Activated T-helper 9 cell treated with anti-CD3 and anti-CD28 coated beads, Interleukin-2, amount 50 U/mL, for 16 hours (primary cell): ENCODE measurements around the gene GNAO1.

Experiments
- DNase-seq: peaks from one replicate; pipeline ENCODE4 v3.0.0-alpha.2; 2020; ENCODE audit warnings: low read depth

Gene GNAO1

DNA sequence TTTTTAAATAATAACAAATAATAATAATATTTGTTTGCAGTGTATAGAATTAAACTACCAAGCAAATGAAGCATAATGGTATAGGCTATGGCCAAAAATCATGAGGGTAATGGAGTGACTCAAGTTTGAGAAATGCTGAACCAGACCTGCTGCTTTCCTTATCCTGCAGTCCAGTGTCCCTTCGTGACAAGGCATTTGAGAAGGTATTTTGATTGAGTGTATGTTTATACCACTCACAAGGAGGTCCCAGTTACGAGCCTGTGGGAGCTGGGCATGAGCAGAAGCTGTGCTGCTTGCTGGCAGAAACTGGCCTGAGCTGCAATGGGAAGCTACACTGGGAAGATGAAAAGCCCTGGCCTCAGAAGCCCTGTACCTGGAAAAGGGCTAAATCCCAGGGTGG, 50.3 kb downstream of the GNAO1 start:
- no peak for DNase-seq

DNA sequence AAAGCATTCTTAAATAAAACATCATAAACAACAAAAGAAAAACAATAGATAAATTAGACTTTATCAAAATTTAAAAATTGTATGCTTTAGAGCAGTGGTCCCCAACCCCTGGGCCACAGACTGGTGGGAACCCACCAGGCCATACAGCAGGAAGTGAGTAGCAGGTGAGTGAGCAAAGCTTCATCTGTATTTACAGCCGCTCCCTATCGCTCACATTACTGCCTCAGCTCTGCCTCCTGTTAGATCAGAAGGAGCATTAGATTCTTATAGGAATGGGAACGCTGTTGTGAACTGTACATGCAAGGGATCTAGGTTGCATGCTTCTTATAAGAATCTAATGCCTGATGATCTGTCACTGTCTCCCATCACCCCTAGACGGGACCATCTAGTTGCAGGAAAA, 51.5 kb downstream of the GNAO1 start:
- no peak for DNase-seq

DNA sequence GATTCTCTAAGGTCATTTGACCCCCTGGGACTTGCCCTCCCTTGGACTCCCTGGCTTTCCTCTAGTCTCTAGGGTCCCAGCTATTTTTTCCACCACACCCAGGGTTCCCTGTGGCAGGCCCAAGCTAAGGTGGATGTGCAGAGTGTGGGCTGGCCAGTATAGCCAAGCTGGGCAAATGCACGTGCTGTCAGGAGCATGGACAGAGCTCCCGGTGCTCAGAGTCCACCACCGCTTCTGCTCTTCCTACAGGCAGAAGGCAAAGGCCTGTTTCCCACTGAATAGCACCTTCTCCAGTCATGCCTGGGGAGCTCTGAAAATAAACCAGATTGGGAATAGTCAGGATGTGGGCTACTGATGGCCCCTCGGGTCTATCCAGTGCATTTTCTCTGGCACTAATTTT, 53.3 kb downstream of the GNAO1 start:
- DNase-seq: no peak

DNA sequence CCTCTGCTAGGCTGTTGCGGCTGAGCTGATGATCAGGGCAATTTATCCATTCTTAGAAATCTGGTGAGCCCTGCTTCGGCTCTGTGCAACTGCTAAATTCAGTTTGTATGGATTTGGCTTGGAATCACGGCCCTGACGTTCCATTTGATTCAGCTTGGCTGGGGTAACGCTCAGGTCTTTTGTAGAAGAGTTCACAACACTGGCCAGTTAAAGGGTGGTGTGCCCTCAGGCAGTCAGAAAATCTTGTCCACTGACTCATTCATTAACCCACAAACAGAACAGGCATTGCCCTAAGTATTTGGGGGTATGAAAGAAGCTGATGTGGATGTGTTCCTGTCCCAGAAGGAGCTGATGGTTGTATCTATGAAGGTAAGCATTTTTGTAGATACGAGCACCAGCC, 53.9 kb downstream of the GNAO1 start:
- no peak for DNase-seq

DNA sequence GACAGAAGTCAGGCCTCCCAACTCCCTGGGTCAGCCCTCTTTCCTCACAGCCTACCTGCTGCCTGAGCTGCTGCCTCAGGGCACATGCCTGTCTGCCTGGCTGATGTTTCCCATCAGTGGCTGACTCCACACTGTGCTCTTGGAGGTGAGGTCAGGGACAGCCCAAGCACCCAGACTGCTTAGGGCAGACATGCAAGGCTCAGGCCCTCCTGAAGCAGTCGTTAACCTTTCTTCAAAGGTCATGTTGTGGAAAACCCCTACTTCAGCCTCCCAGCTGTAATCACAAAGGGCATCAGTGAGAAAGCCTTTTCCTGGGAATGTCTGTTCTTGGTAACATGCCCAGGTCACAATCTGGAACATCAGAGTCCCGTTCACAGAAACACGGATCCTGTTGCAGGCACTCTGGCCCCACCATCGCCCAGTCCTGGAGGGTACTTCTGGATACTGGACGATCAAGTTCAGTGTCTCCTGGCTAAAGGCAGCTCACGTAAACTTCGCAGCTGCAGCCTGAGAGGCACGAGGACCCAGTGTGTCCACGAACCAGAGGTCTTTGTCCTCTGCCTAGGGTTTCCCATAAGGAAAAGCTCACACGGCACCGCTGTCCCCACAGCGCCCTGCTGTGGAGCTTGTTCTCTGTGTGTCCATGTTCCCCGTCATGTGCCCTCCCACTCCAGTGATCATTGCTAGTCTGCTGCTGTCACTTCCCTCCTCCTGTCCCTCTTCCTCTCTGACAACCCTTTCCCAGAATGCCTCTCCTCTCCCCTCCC, 54.9 kb downstream of the GNAO1 start:
- DNase-seq: no peak

DNA sequence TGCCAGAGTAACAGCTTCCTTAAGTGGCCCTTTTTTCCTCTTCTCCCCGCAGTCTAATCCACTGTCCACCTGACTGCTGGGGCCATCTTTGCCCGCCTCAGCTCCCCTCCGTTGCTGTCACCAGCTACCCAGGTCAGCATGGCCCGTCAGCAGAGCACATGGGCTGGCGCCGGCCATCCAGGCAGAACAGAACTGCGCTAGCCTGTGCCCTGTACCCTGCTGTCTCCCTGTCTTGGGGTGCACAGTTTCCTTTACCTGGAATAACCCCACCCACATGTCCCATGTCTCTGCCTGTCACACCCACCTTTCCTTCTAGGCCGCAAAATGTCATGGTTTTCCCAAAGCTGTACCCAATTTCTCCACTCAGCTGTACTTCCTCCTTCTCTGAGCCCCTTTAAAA, 55.7 kb downstream of the GNAO1 start:
- DNase-seq: no peak

DNA sequence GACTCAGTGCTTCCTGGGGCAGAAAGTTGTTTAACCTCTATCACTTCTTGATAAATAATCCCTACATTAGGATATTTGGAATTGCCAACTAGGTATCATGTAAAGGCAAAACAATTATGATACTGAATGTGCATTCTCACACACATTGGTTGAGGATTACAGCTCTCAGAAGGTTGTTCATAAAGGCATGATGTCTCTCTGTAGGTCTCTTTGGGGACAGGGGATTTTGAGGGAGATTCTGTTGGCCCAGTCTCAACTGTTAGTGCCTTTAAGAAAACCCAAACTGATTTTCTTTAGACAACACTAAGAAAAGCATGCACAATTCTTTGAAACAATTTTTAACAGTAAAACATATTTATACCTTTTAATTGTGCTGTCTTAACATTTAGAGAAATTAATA, 56.5 kb downstream of the GNAO1 start:
- DNase-seq: no peak

DNA sequence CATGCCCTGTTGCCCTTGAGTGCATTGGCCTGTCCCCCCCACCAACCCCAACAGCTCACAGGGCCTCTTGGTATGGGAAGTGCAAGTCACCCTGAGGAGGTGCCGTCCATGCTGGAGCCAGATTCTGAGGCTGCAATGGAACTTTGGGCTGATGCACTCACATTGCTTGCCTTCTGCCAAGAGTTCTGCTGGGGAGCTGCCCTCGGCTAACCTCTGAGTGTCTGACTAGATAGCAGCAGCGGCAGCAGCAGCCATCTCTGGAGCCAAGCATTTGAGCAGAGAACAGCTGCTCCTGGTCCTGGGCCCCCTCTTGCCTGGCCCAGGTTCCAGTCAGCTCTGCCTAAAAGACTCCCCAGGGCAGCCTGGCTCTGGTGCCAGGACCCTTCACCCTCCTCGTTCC, 61.5 kb downstream of the GNAO1 start:
- no peak for DNase-seq

DNA sequence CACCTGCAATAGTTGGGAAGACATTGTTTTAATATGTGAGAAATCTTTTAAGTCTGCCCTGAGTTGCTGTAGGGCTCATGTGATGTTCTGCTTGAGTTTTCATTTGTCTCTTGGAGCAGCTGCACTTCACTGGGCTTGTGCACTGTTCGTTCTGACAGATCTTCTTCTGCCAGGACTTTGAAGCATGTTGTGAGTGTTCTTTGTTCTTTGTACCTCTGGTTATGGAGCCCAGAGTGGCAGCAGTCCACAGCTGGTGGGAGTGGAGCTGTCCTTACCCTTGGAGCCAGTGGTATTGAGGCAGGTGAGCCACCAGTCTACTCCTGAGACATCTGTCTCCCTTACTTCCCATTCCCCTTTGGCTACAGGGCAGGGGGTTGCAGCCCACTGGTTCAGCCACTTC, 64.6 kb downstream of the GNAO1 start:
- DNase-seq: no peak

DNA sequence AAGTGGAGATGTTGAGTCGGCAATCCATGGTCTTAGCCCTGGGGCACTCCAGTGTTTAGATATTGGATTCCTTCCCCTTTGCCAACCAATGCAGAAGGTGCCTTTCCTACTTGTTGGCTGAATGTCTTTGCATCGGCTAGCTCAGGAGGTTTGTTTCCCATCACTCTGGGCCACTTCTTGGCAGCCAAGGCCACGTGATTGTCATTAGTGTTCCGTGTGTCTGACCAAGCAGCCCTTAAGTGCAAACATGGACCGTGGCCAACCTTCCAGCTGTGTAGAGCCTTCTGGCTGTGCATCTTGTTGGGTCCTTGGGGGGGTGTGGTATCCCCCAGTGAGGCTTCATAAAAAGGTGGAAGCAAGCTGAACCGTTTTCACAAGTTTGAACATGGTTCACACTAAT, 66.0 kb downstream of the GNAO1 start:
- no peak for DNase-seq

DNA sequence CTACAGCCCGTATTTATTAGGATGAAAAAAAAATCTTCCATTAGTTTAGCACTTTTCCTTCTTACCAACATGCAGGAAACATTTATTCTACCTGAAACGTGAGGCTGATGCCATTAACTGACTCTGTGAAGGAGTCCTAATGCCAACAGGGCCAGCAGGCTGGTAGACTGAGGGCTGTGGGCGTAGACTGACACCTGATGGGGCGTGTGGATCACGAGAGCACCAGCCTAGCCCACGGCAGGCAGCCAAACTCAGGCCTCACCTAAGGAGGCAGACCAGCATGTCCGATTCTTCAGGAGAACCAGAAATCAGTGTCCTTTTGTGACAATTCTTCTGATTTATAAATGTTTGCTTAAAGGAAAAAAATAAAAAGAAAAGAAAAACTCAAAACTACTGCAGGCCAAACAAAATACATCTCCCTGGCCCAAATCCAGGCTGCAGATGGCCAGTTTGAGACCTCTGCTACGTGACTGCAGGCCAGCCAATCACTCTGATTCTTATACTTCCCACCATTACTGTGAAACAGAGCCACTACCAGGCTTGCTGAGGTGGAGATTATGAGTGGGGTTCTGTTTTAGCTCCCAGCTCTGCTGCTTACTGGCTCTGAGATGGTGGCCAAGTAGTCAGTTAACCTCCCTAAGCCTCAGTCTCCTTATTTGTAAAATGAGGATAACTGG, 66.5 kb downstream of the GNAO1 start:
- no peak for DNase-seq

DNA sequence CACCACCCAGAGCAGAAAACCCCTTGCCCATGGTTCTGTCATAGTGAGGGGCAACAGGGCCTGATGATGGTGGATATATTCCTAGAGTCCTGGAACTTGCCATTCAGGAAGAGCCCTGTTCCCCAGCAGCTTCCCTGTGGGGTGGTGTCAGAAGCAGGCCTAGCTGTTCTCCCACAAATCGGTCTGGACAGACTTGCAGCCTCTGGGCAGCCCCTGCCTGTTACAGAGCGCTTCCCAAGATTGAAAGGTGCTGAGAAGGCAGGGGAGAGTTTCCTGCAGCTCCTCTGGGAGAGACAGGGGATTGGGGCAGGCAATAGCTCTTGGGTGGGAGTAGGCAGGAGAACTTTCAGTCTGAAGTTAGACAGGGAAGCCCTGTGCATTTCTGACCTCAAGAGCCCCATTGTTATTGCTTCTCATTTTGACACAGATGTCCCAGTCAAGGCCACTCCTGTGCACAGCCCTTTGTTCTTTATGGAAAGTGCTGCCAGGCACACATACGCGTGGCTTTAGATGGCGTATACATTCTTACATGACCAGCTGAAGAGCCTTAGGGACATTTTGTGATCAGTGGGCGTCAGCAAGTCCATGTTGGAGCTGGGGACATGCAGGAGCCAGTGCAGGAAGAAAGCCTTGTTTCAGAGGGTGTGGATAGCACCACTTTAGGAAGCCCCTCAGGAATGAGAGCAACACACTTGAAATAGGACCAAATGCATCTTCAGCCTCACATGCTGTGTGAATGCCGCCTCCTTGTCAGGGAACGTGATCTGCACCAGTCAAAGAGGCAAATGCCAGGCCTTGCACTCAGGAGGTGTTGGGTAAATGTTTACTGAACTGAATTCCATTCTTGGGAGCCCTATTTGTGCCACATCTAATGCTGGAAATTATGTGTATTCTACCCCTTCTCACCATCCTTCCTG, 67.5 kb downstream of the GNAO1 start:
- no peak for DNase-seq

DNA sequence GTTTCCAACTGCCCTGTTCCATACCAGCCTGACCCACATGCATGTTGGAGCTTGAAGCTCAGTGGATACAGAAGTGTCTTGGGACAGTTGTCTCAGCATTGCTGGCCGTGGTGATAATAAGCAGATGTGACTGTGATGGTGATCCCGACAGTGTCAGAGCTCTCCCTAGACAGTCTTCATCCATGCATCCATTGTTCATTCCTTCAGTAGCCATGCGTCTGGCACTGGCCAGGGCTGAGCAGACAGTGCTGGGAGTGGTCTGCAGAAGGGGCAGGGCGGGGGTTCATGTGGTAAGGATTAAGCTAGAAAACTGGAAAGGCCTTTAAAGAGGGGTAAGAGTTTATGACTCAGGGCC, 68.1 kb downstream of the GNAO1 start:
- no peak for DNase-seq

DNA sequence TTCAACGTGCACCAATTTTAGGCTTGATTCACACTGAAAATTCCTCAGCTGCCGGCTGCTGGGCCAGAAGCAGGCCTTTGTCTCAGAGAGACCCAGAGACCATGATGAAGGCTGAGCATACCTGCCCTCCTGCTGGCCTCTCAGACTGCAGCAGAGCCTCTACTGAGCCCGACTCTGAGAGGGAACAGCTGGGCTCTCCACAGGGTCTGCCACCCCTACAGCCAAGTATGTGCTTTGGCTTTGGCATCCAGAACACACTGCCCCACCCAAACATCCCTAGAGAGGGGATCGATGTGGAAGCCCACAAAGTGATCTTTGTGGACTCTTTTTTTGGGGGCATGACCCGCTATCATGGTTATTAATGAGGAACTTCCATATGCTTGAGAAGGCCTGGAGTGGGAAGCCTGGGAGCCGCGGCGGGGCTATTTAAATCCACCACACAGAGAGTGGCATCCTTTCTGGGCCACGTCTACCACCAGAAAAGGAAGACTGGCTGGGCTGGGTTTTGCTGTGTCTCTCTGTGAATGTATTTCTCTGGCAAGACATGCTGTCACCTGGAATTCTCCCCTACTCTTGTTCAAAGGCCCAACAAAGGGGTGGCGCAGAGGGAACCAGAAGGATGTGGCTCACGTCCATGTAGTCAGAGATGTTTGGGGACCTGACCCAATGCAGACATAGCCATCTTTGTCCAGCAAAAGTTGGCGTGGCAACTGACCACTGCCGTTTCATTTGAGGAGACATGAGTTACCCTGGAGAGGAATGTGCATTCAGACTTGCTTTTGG, 69.3 kb downstream of the GNAO1 start:
- DNase-seq: no peak

DNA sequence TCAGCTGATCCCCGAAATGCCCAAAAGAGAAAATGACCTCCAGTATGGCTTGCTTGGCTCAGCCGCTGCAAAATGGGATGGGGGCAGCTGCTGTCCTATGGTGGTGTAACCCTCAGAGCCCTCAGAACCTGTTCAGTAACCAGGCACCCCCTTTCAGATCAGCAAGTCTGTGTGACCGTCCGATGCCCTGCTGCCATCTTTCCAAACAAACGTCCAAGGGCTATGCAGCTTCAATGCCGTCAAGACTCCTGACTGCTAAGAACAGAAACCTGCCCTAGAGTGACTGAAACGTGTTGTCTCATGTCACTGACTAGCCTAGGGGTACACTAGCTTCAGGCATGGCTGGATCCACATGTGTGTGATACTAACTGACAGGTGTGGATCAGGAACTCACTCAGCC, 70.4 kb downstream of the GNAO1 start:
- no peak for DNase-seq

DNA sequence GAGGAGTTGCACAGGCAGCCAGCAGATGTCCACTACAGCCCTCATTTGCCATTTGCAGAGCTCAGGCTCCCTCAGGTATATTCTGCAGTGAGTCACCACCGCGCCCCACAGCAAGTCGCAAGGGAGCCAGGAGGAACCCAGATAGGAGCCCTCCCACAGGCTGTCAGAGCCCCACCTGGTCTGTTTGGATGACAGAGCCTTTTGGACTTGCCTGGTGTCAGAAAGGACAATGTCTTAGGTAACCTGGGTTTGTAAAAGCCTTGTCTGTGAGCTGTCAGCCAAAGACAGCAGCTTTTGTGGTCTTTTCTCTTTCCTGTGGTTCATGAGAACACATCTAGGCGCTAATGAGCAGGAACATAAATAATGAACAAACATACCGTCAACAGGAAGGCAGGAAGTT, 70.9 kb downstream of the GNAO1 start:
- peak; percentile 41 for DNase-seq

DNA sequence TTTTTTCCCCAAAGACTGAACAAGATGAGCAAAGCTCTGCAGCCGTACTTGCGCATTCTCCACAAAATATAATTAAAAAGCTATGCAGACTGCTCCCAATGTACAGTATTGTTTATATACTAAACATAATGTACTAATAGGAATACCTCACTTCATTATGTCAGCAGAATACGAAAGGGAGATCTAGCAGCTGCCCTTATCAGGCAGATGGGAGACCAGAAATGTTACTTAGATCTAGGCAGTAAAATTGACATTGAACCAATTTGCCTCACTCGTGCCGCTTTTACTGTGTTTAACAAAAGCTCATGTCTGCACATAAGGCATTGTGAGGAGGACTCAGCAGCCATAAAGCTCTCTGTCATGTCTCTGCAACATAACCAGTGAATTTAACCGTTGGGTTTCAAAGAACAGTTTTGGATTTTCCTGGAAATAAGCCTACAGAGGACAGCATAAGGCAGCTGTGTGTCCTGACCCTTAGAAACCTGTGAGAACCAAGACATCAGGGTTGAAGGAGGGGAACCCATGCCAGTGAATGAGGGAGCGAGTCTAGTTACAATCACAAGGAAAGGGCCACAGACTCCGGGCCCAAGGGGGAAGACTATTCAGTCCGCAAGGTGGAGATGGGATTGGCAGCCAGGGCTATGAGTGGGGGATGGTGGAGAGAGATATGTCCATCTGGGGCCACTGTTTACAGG, 71.4 kb downstream of the GNAO1 start:
- DNase-seq: no peak

DNA sequence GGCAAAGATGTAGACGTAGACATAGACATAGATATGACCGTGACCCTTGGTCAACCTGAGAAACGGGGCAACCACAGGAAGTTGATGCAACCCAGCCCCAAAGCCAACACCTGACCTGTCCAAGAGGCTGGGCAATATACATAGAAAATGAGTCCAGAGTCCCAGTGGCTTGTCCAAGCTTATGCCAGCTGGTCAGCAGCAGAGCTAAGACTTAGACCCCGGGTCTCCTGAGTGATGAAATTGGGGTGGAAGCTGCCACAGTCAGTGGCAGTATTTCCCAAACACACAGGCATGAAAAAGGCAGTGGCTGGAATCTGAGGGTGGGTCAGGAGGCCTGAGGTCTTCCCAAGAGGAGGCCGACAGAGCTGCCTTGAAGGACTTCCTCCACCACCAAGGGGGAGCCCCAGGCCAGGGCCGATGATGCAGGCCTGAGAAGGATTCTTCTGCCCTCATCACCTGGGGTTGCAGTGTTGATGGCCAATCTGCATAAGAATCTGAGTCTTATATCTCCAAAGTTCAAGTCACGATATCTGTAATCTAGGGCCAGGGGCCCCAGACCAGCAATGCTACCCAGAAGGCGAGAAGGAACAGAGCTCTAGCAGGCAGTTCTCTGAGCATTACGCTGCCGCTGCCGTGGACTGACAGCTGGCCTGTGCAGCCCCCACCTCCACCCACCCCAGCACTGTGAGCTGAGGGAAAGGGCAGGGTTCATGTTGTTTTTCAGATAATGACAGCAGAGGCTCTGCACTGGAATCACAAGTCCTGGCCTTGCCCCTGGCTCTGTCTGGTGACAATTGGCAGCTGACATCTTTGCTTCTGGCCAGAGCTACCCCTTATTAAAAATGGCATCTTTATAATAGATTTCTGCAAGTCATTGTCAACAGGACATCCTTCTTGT, 72.7 kb downstream of the GNAO1 start:
- DNase-seq: no peak

DNA sequence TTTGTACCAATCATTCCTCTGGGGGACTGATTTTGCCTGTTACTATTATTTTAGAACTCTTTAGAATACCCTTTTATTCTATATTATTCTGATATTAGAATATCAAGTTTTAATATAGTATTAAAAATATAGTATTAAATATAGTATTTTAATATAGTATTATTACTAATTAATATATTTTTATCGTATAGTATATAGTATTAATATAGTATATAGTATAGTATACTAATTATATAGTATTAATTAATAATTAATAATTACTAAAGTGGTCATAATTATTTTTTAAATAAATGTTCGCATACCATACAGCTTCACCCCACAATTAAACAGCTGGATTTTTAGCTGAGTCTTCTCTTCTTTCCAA, 73.3 kb downstream of the GNAO1 start:
- no peak for DNase-seq

DNA sequence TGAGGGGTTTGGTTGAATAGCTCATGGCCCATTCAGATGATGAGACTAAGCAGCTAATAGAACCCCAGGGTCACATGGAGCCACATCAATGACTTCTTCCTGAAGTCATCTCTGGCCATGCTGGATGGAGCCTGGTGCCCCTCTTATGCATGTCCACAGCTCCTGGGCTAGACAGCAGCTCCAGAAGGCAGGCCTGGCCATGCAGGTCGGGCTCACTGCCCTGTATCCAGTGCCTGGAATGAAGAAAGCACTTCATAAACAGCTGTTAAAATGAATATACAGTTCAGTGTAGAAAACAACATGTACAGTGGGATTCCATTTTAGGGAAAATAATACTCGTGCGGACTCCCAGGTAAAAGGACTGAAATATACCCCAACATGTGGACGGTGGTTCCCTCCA, 73.9 kb downstream of the GNAO1 start:
- no peak for DNase-seq

DNA sequence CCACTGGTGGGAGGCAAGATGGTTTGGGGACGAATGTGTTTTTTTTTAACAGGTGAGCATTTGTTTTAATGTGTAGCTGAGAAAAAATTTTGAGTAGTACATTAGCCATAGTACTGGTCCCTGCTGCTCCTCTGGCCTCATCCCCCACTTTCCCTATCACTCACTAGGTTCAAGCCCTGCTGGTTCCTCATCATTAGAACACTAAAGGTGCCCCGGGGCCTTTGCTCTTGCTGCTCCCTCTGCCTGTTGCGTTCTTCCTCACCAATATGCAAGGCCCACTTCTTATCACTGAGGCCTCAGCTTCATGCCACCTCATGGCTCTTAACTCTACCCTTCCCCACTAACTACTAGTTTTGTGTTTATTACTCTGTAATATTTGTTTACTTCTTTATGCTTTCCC, 74.5 kb downstream of the GNAO1 start:
- no peak for DNase-seq
